HG02798 (cell line): ENCODE results near the gene MEGF9.

Experiments used
- ATAC-seq: cut with Tn5 transposase; IDR thresholded peaks from one replicate; pipeline ENCODE4 v1.9.1; 2021; ENCODE audit warnings: mild to moderate bottlenecking; ENCODE audit not compliant: unreplicated experiment, poor library complexity

The MEGF9 gene

GRCh38 chr9:120734607-120735410 is 20.5 kb upstream of the MEGF9 start:
- no peak for ATAC-seq

- no peak for ATAC-seq
Observed at GRCh38 chr9:120733190-120733589, 18.9 kb upstream of the MEGF9 start.

GRCh38 chr9:120730654-120731514 is 16.6 kb upstream of the MEGF9 start:
- ATAC-seq = no peak

- ATAC-seq = no peak
Observed at GRCh38 chr9:120729791-120730241, 15.5 kb upstream of the MEGF9 start.

- no peak for ATAC-seq
Observed at GRCh38 chr9:120726484-120726883, 12.2 kb upstream of the MEGF9 start.

- no peak for ATAC-seq
Observed at GRCh38 chr9:120725907-120726306, 11.6 kb upstream of the MEGF9 start.

GRCh38 chr9:120724757-120725400 is 10.6 kb upstream of the MEGF9 start:
- no peak for ATAC-seq

GRCh38 chr9:120723565-120723964 is 9.3 kb upstream of the MEGF9 start:
- no peak for ATAC-seq

- ATAC-seq = no peak
Observed at GRCh38 chr9:120720404-120720803, 6.1 kb upstream of the MEGF9 start.

- no peak for ATAC-seq
Observed at GRCh38 chr9:120718316-120718715, 4.0 kb upstream of the MEGF9 start.

- ATAC-seq = no peak
Observed at GRCh38 chr9:120717176-120717575, 2.9 kb upstream of the MEGF9 start.

- ATAC-seq = no peak
Observed at GRCh38 chr9:120716483-120716882, 2.2 kb upstream of the MEGF9 start.

GRCh38 chr9:120715389-120715924 is 1.2 kb upstream of the MEGF9 start:
- ATAC-seq = no peak

GRCh38 chr9:120714846-120715388 is 647 bp upstream of the MEGF9 start:
- peak; percentile 2 for ATAC-seq

GRCh38 chr9:120713257-120714087 is 798 bp downstream of the MEGF9 start:
- ATAC-seq = no peak

- no peak for ATAC-seq
Observed at GRCh38 chr9:120712539-120713031, 1.7 kb downstream of the MEGF9 start.

- ATAC-seq = no peak
Observed at GRCh38 chr9:120711841-120712538, 2.3 kb downstream of the MEGF9 start.

GRCh38 chr9:120711354-120711753 is 2.9 kb downstream of the MEGF9 start:
- ATAC-seq = no peak
